AG09309 (cell line): ENCODE measurements around the gene ADI1.

ENCODE experiments used
- DNase-seq: peaks from one replicate; pipeline ENCODE4 v3.0.0-alpha.2; 2010; ENCODE audit warnings: low read depth
- H3K4me3 ChIP-seq: 2 replicates; pipeline ENCODE4 v1.5.1; 2011; ENCODE audit warnings: mild to moderate bottlenecking, low read depth, low read length, moderate library complexity; ENCODE audit not compliant: control insufficient read depth
- TF ChIP-seq, protein P1 (sequence below): IDR thresholded peaks from 2 replicates; pipeline ENCODE4 v1.5.1; 2011; ENCODE audit warnings: mild to moderate bottlenecking, low read depth, low read length, inconsistent platforms; ENCODE audit not compliant: insufficient read depth, control insufficient read depth; ENCODE audit errors: missing control alignments

ADI1 gene

GRCh38 chr2:3447789-3448317 is 71.5 kb downstream of the ADI1 start:
- H3K4me3 ChIP-seq = no peak overlapping the region
- TF ChIP-seq, protein P1, sequence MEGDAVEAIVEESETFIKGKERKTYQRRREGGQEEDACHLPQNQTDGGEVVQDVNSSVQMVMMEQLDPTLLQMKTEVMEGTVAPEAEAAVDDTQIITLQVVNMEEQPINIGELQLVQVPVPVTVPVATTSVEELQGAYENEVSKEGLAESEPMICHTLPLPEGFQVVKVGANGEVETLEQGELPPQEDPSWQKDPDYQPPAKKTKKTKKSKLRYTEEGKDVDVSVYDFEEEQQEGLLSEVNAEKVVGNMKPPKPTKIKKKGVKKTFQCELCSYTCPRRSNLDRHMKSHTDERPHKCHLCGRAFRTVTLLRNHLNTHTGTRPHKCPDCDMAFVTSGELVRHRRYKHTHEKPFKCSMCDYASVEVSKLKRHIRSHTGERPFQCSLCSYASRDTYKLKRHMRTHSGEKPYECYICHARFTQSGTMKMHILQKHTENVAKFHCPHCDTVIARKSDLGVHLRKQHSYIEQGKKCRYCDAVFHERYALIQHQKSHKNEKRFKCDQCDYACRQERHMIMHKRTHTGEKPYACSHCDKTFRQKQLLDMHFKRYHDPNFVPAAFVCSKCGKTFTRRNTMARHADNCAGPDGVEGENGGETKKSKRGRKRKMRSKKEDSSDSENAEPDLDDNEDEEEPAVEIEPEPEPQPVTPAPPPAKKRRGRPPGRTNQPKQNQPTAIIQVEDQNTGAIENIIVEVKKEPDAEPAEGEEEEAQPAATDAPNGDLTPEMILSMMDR = no peak
- no peak for DNase-seq
